Esophagus (tissue), 2 donors: ENCODE data around the gene ELAPOR1. TPM values are rescaled to one million over a fixed set of nuclear protein-coding genes. Genes with fewer than 3 reads are reported as not detected.
A peak's percentile ranks its signal among the peaks of the same experiment; 100 is the strongest.

Source experiments
- H3K27ac ChIP-seq, 2 donors: one replicate each; pipeline ENCODE4 v1.5.1; 2013; ENCODE audit warnings: low read depth in 2 of 2, mild to moderate bottlenecking in 2 of 2, inconsistent platforms in 1 of 2, low read length in 1 of 2, moderate library complexity in 1 of 2
- H3K27me3 ChIP-seq, 2 donors: one replicate each; pipeline ENCODE4 v1.6.1; 2013; ENCODE audit warnings: low read length in 2 of 2, control low read depth in 1 of 2, mild to moderate bottlenecking in 1 of 2; ENCODE audit not compliant: insufficient read depth in 2 of 2, control insufficient read depth in 1 of 2
- H3K36me3 ChIP-seq, 2 donors: one replicate each; pipeline ENCODE4 v1.6.1; 2013; ENCODE audit warnings: low read length in 1 of 2; ENCODE audit not compliant: control insufficient read depth in 2 of 2, insufficient read depth in 2 of 2
- H3K4me1 ChIP-seq, 2 donors: one replicate each; pipeline ENCODE4 v1.6.1; 2013; ENCODE audit warnings: low read length in 1 of 2; ENCODE audit not compliant: control insufficient read depth in 2 of 2, insufficient read depth in 2 of 2
- H3K4me3 ChIP-seq, 2 donors: one replicate each; pipeline ENCODE4 v1.5.1; 2013; ENCODE audit warnings: low read length in 2 of 2, mild to moderate bottlenecking in 2 of 2, low read depth in 1 of 2, moderate library complexity in 1 of 2
- H3K9me3 ChIP-seq, 2 donors: one replicate each; pipeline ENCODE4 v1.6.1; 2013; ENCODE audit warnings: mild to moderate bottlenecking in 2 of 2, low read depth in 1 of 2, low read length in 1 of 2, moderate library complexity in 1 of 2; ENCODE audit not compliant: control insufficient read depth in 2 of 2, insufficient read depth in 1 of 2
- WGBS, 2 donors: extraction: QIAGEN DNeasy Blood & Tissue Kit; methylation state at CpG; one replicate each; pipeline ENCODE4 v1.1.7; 2013; 5-methylcytosine and 5-hydroxymethylcytosine counted together
- polyA plus RNA-seq, 2 donors: library from polyadenylated mRNA; stranded (reverse); fragments of 200-250 nt; gene quantifications; one replicate each; pipeline ENCODE4 v1.2.3, GENCODE V29; 2013
- donor health status: healthy with polysubstance abuse.
- donor health status: Bipolar disorder and iron deficiency.

The ELAPOR1 gene
- polyA plus RNA-seq, 2 donors, result 0.24 to 0.25 TPM

DNA sequence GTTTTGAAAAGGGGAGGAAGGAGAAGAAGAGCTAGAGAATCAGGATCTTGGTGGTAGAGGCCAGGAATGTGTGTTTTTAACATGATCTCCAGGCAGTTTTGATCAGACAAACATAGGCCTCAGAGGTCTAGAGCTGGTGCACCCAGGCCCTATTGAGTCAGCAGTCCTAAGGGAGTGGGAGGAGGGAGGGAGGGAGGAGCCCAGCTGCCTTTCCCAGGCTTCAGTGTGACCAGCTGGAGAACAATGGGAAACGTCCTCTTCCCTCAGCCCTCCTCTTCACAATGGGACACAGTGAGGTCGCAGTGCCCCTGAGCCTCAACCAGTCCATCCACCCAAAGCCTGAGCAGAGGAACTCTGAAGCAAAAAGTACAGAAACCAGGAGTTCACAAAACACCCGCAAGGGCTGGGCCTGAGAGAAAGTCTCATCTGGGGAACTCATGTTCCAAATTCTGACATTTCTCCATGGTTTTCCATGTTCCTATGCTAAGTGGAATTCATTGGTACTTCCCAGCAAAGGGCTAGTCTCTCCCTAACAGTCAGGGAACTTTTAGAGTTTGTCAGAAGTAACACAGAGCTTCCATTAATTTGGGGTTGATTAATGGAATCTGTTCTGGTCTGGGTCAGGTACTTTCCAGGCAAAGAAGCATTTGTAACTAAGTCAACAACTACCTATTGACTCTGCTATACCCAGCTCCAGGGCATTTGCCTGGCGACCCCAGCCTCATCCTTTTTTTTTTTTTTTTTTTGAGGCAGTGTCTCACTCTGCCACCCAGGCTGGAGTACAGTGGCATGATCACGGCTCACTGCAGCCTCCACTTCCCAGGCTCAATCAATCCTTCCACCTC is 37.5 kb downstream of the ELAPOR1 start:
- Histone ChIP-seq H3K27ac (no peak overlapping the region), H3K36me3 (no peaks in the 10 kb centered on the region), H3K4me3 (no peak overlapping the region), H3K27me3 (no peaks in the 10 kb centered on the region), H3K4me1 (peaks cover 0 to 2% of the 10 kb centered on the region in 2 donors), H3K9me3 (no peaks in the 10 kb centered on the region)
- 55 to 62% methylated on average over 5 of the region's 5 CpGs for WGBS, 2 donors

DNA sequence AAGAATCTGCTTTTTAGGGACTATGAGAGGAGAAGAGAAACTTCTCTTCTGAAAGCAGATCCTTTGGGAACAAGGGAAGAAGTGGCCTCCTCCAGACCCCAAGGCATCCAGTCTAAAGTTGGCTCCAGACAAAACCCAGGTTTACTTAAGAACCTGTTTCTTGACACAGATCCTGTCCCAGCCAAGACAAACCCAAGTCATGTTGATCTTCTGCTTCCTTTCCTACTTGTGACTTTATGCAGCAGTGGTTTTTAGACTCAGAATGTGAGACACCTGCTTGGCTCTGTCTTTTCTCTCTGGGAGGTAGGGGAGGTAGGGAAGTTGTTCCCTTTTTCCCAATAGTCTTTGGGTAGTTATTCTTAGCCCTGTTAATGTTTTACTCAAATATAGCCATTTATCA is 38.3 kb downstream of the ELAPOR1 start:
- Histone ChIP-seq H3K4me1 (peaks cover 0 to 2% of the 10 kb centered on the region in 2 donors), H3K27me3 (no peaks in the 10 kb centered on the region), H3K36me3 (no peaks in the 10 kb centered on the region), H3K9me3 (no peaks in the 10 kb centered on the region), H3K4me3 (no peak overlapping the region), H3K27ac (no peak overlapping the region)

DNA sequence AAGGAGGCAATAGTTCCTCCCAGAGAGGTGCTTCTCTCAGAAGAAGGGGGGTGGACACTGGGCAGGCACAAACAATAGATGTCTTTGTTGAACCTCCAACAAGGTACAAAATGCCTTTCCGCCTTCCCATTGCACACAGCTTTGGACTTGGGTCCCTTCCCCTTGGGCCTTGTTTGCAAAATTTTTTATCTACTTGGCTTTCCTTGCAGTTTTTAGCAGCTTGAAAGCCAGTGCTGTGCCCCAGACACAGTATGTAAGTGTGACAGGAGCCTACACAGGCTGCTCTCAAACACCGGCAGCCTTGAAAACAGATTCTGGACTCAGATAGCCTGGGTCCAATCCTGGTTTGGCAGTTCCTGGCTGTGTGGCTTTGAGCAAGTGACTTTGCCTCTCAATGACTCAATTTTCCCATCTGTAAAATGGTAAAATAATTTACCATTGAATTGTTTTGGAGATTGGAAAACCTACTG is 43.0 kb downstream of the ELAPOR1 start:
- Histone ChIP-seq H3K4me3 (no peak overlapping the region), H3K4me1 (peaks cover 0 to 4% of the 10 kb centered on the region in 2 donors), H3K27me3 (no peaks in the 10 kb centered on the region), H3K27ac (no peak overlapping the region), H3K36me3 (no peaks in the 10 kb centered on the region), H3K9me3 (no peaks in the 10 kb centered on the region)
- WGBS, 2 donors, result 73 to 99% methylated on average over 2 of the region's 2 CpGs

DNA sequence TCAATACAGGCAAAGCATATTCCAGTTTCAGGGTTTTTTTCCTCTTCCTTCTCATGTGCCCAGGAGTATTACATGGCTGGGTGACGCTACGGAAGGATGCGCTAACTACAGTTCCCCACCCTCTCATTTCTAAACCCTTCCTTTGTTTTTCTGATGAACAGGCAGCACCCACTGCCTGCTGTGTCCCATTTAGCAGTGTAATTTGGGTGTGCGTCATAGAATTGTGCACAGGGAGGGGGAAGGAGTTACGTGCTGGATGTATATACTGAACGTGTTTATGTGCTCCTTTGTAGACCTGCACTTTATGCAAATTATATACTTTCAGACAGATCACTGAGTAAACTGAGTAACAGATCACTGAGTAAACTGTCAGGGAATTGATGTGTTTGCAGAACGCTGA is 44.5 kb downstream of the ELAPOR1 start:
- Histone ChIP-seq H3K4me3 (no peak overlapping the region), H3K9me3 (no peaks in the 10 kb centered on the region), H3K27me3 (no peaks in the 10 kb centered on the region), H3K4me1 (peaks cover 0 to 4% of the 10 kb centered on the region in 2 donors), H3K27ac (no peak overlapping the region), H3K36me3 (no peaks in the 10 kb centered on the region)
- WGBS, 2 donors, result 82 to 91% methylated on average over 7 of the region's 7 CpGs

GRCh38 chr1:109159326-109159725 is 45.4 kb downstream of the ELAPOR1 start:
- H3K4me1 ChIP-seq, result peaks cover 0 to 4% of the 10 kb centered on the region in 2 donors
- no peaks in the 10 kb centered on the region for H3K27me3 ChIP-seq
- H3K27ac ChIP-seq, result no peak overlapping the region
- H3K36me3 ChIP-seq, result no peaks in the 10 kb centered on the region
- WGBS, 2 donors, result 85 to 90% methylated on average over 3 of the region's 3 CpGs
- H3K4me3 ChIP-seq, result no peak overlapping the region
- no peaks in the 10 kb centered on the region for H3K9me3 ChIP-seq

DNA sequence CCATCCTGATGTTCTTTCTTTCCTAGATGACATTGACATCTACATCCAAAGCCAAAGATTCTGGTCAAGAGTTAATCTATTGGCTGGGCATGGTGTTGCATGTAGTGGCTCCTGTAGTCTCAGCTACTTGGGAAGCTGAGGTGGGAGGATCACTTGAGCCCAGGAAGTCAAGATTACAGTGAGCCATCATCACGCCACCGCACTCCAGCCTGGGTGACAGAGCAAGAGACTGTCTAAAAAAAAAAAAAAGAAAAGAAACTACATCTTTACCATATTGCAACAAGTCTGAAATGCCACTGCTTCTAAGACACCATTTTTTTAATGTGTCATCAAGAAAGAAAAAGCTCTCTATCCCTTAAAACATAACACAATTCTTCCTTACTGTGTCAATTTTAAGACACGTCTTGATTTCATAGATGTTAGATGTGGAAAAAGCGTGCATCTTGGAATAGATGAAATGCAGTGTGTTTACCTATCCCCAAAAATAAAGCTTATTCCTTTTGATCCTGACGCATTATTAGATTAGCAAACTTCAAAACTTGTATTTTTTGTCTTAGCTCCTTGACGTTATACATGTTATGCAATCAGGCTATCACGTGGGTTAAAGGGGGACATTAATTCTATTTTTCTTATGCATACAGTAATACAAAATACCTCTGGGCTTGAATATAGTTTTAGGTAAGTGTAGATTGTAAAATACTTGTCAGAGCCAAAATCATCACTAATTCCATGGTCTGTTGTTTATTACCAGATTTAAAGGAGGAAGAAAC is 46.3 kb downstream of the ELAPOR1 start:
- Histone ChIP-seq H3K4me3 (no peak overlapping the region), H3K4me1 (peaks cover 0 to 4% of the 10 kb centered on the region in 2 donors), H3K36me3 (no peaks in the 10 kb centered on the region), H3K9me3 (no peaks in the 10 kb centered on the region), H3K27ac (no peak overlapping the region), H3K27me3 (no peaks in the 10 kb centered on the region)
- 94 to 95% methylated on average over 7 of the region's 7 CpGs for WGBS, 2 donors

- 34 to 47% methylated on average over 12 of the region's 12 CpGs for WGBS, 2 donors
- H3K36me3 ChIP-seq, result no peaks in the 10 kb centered on the region
- H3K27me3 ChIP-seq, result no peaks in the 10 kb centered on the region
- peaks cover 0 to 4% of the 10 kb centered on the region in 2 donors for H3K4me1 ChIP-seq
- H3K9me3 ChIP-seq, result no peaks in the 10 kb centered on the region
- no peak overlapping the region for H3K27ac ChIP-seq
- no peak overlapping the region for H3K4me3 ChIP-seq
These were observed 48.1 kb downstream of the ELAPOR1 start for GRCh38 chr1:109161858-109162606.

DNA sequence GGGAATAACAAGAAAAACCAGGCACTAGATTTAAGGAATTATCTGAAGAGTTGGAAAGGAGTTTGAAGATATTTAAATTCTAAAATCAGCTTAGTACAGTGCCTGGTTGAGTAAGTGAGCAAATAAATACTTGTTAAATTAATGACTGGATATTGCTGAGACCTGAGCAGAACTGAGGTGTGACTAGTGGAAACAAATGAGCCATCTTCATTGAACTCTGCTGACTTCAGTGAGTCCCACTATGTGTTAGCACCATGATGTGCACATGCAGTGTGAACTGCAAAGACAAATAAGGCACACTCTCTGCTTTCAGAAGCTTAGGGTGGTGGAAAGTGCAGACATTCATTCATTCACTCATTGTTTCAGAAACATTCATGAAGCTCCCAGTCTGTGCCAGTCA is 48.7 kb downstream of the ELAPOR1 start:
- H3K4me1 ChIP-seq, result peaks cover 0 to 4% of the 10 kb centered on the region in 2 donors
- no peaks in the 10 kb centered on the region for H3K9me3 ChIP-seq
- peak overlapping the region in 1 of 2 donors; percentile 35 for H3K27ac ChIP-seq

GRCh38 chr1:109163551-109163950 is 49.6 kb downstream of the ELAPOR1 start:
- no peaks in the 10 kb centered on the region for H3K36me3 ChIP-seq
- H3K9me3 ChIP-seq, result no peaks in the 10 kb centered on the region
- no peak overlapping the region for H3K27ac ChIP-seq
- no peaks in the 10 kb centered on the region for H3K27me3 ChIP-seq
- H3K4me3 ChIP-seq, result no peak overlapping the region
- peaks cover 0 to 4% of the 10 kb centered on the region in 2 donors for H3K4me1 ChIP-seq

More for the DNA sequence above, 48.7 kb downstream of the ELAPOR1 start:
- Histone ChIP-seq H3K4me3 (no peak overlapping the region), H3K36me3 (no peaks in the 10 kb centered on the region), H3K27me3 (no peaks in the 10 kb centered on the region)
